Measurements from ENCODE around the gene OST4.

The OST4 gene

DNA sequence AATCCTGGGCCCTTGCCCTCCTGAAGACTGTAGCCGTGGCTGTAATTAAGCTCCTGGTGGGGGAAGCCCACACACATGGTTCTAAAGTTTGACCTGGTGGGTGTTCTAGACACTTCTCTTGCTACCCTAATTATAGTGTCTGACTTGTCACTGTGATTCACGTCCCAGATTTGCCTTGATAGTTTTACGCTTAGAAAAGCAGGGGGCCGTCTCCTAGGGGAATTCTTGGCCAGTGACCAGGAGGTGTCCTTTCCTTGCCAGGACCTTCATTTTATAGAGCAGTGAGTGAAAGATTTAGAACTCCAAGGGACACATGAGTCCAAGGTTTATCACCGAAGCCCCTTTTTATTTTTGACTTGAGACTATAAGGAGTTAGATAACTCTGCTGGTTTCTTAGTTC lies 29.7 kb downstream of the OST4 start:
- no peak overlapping the region for H2AFZ ChIP-seq (ENCODE audit: low read depth, low read length, severe bottlenecking)
- H3F3A ChIP-seq (ENCODE audit: insufficient read depth) = no peaks in the 10 kb centered on the region; the same call in 1 of the 2 replicates
- H3K27ac ChIP-seq (ENCODE audit: low read depth, low read length) = peak overlapping the region; percentile 14; the same call in 1 of the 2 replicates
- no peaks in the 10 kb centered on the region for H3K79me2 ChIP-seq (ENCODE audit: insufficient read depth, low read length)
- H3K9me3 ChIP-seq (ENCODE audit: insufficient read depth, low read length) = no peaks in the 10 kb centered on the region
- H3K4me3 ChIP-seq (ENCODE audit: insufficient read depth, low read length, poor library complexity, severe bottlenecking) = no peak overlapping the region
- H4K20me1 ChIP-seq (ENCODE audit: low read depth, low read length) = no peaks in the 10 kb centered on the region
- no peaks in the 10 kb centered on the region for H3K27me3 ChIP-seq (ENCODE audit: low read length)
- TF ChIP-seq, protein P1, sequence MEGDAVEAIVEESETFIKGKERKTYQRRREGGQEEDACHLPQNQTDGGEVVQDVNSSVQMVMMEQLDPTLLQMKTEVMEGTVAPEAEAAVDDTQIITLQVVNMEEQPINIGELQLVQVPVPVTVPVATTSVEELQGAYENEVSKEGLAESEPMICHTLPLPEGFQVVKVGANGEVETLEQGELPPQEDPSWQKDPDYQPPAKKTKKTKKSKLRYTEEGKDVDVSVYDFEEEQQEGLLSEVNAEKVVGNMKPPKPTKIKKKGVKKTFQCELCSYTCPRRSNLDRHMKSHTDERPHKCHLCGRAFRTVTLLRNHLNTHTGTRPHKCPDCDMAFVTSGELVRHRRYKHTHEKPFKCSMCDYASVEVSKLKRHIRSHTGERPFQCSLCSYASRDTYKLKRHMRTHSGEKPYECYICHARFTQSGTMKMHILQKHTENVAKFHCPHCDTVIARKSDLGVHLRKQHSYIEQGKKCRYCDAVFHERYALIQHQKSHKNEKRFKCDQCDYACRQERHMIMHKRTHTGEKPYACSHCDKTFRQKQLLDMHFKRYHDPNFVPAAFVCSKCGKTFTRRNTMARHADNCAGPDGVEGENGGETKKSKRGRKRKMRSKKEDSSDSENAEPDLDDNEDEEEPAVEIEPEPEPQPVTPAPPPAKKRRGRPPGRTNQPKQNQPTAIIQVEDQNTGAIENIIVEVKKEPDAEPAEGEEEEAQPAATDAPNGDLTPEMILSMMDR (IDR thresholded peaks at IDR 0.05; ENCODE audit: insufficient read depth, low read length, poor library complexity, severe bottlenecking) = no peak
- no peak for TF ChIP-seq EZH2phosphoT487 (conservative IDR thresholded peaks at IDR 0.05; ENCODE audit: low read length)
- no peak overlapping the region for H3K9ac ChIP-seq (ENCODE audit: low read length)
- no peaks in the 10 kb centered on the region for H3K9me2 ChIP-seq (replicated peaks; ENCODE audit: insufficient read depth, low read length)
- no peaks in the 10 kb centered on the region for H3K36me3 ChIP-seq (ENCODE audit: low read length)
- H3K4me2 ChIP-seq (ENCODE audit: low read depth, low read length, poor library complexity, severe bottlenecking) = no peak overlapping the region

DNA sequence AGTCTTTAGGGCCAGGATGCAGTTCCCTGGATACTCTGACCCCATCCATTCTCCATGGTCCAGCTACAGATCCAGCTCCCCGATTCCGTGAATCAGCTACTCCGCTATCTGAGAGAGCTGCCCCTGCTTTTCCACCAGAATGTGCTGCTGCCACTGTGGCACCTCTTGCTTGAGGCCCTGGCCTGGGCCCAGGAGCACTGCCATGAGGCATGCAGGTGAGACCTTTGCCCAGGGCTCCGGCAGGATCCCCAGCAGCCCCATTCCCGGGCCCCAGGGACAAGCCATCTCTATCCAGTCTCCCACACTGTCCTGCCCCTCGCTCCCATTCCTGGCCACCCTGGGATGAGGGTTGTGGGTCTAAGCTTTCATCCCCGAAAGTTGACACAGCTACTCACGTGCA lies 31.2 kb downstream of the OST4 start:
- Histone ChIP-seq H3K9me2 (replicated peaks; ENCODE audit: insufficient read depth, low read length) (no peaks in the 10 kb centered on the region), H3K27ac (ENCODE audit: low read depth, low read length) (no peak overlapping the region), H3K9me3 (ENCODE audit: insufficient read depth, low read length) (no peaks in the 10 kb centered on the region), H3K9ac (ENCODE audit: low read length) (no peak overlapping the region), H3K4me3 (ENCODE audit: insufficient read depth, low read length, poor library complexity, severe bottlenecking) (no peak overlapping the region), H3K79me2 (ENCODE audit: insufficient read depth, low read length) (no peaks in the 10 kb centered on the region), H3K4me2 (ENCODE audit: low read depth, low read length, poor library complexity, severe bottlenecking) (no peak overlapping the region), H2AFZ (ENCODE audit: low read depth, low read length, severe bottlenecking) (no peak overlapping the region), H3K27me3 (ENCODE audit: low read length) (no peaks in the 10 kb centered on the region), H3K36me3 (ENCODE audit: low read length) (no peaks in the 10 kb centered on the region), H4K20me1 (ENCODE audit: low read depth, low read length) (no peaks in the 10 kb centered on the region), H3F3A (ENCODE audit: insufficient read depth) (no peaks in the 10 kb centered on the region)
- TF ChIP-seq, protein P1 (IDR thresholded peaks at IDR 0.05; ENCODE audit: insufficient read depth, low read length, poor library complexity, severe bottlenecking) = no peak
- TF ChIP-seq EZH2phosphoT487 (conservative IDR thresholded peaks at IDR 0.05; ENCODE audit: low read length) = no peak

DNA sequence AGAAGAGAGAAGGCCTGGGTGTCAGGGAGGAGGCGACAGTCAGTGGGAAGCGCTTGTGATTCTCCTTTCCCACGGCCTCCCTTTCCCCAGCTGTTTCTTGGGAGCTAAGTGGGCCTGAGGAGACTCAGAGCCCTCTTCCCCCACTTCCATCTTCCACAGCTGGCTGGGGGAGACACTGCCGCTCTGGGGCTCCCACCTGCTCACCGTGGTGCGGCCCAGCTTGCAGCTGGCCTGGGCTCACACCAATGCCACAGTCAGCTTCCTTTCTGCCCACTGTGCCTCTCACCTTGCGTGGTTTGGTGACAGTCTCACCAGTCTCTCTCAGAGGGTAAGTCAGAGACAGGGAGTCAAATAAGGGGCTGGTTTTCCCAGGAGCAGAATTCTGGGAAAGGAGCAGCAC lies 31.6 kb downstream of the OST4 start:
- H3K79me2 ChIP-seq (ENCODE audit: insufficient read depth, low read length) = no peaks in the 10 kb centered on the region
- H4K20me1 ChIP-seq (ENCODE audit: low read depth, low read length) = no peaks in the 10 kb centered on the region
- no peaks in the 10 kb centered on the region for H3K9me3 ChIP-seq (ENCODE audit: insufficient read depth, low read length)

More for the DNA sequence above, 31.6 kb downstream of the OST4 start:
- Histone ChIP-seq H2AFZ (ENCODE audit: low read depth, low read length, severe bottlenecking) (no peak overlapping the region), H3K36me3 (ENCODE audit: low read length) (no peaks in the 10 kb centered on the region), H3K4me3 (ENCODE audit: insufficient read depth, low read length, poor library complexity, severe bottlenecking) (no peak overlapping the region), H3K9me2 (replicated peaks; ENCODE audit: insufficient read depth, low read length) (no peaks in the 10 kb centered on the region), H3K27me3 (ENCODE audit: low read length) (no peaks in the 10 kb centered on the region), H3K27ac (ENCODE audit: low read depth, low read length) (no peak overlapping the region), H3K9ac (ENCODE audit: low read length) (no peak overlapping the region), H3F3A (ENCODE audit: insufficient read depth) (no peaks in the 10 kb centered on the region), H3K4me2 (ENCODE audit: low read depth, low read length, poor library complexity, severe bottlenecking) (no peak overlapping the region)
- no peak for TF ChIP-seq EZH2phosphoT487 (conservative IDR thresholded peaks at IDR 0.05; ENCODE audit: low read length)
- TF ChIP-seq, protein P1 (IDR thresholded peaks at IDR 0.05; ENCODE audit: insufficient read depth, low read length, poor library complexity, severe bottlenecking) = no peak
